CD8-positive, alpha-beta memory T cell (primary cell): Measurements from ENCODE around the gene CDC45. TPM values are rescaled to one million over a fixed set of nuclear protein-coding genes. Genes with fewer than 3 reads are reported as not detected.

Experiments
- CTCF ChIA-PET: fragments of 350-600 bp; sonication (Branson Sonifier 250); formaldehyde crosslinking; loops from one replicate; lab custom pipeline; 2021; ENCODE audit warnings: antibody characterized with exemption; lab: Charles Lee
- POLR2A ChIA-PET: fragments of 350-600 bp; sonication (Branson Sonifier 250); formaldehyde crosslinking; loops from one replicate; lab custom pipeline; 2021; ENCODE audit warnings: antibody characterized with exemption; lab: Charles Lee
- DNase-seq, 5 donors: peaks; one replicate each; pipeline versions ENCODE4 v3.0.0 to v3.0.0-alpha.2; 2020 to 2022; ENCODE audit warnings: mixed read lengths in 1 of 5
- H3K27ac ChIP-seq: one replicate; pipeline ENCODE4 v1.7.0; 2013; ENCODE audit warnings: low read depth, mild to moderate bottlenecking, low read length, moderate library complexity
- H3K27me3 ChIP-seq: 2 replicates; pipeline ENCODE4 v1.7.0; 2013; ENCODE audit warnings: low read length, mild to moderate bottlenecking; ENCODE audit not compliant: insufficient read depth, poor library complexity, severe bottlenecking
- H3K36me3 ChIP-seq: 2 replicates; pipeline ENCODE4 v1.7.0; 2013; ENCODE audit warnings: mild to moderate bottlenecking, low read length, moderate library complexity; ENCODE audit not compliant: insufficient read depth
- H3K4me1 ChIP-seq: 2 replicates; pipeline ENCODE4 v1.7.0; 2013; ENCODE audit warnings: mild to moderate bottlenecking, low read length, moderate library complexity; ENCODE audit not compliant: insufficient read depth
- H3K4me3 ChIP-seq: 2 replicates; pipeline ENCODE4 v1.7.0; 2013; ENCODE audit warnings: mild to moderate bottlenecking, low read length
- H3K9me3 ChIP-seq: 2 replicates; pipeline ENCODE4 v1.7.0; 2013; ENCODE audit warnings: mild to moderate bottlenecking, low read length
- H3K27ac Mint-ChIP-seq, 8 donors: one replicate each; pipeline ENCODE4 v1.8.0; 2020 to 2021; ENCODE audit warnings: mixed read lengths in 8 of 8, mild to moderate bottlenecking in 6 of 8, inconsistent platforms in 3 of 8, moderate library complexity in 3 of 8
- H3K27me3 Mint-ChIP-seq, 2 donors: one replicate each; pipeline ENCODE4 v1.8.0; 2020 to 2021; ENCODE audit warnings: mixed read lengths in 2 of 2, mild to moderate bottlenecking in 1 of 2, moderate library complexity in 1 of 2
- H3K36me3 Mint-ChIP-seq, 3 donors: one replicate each; pipeline ENCODE4 v1.8.0; 2020 to 2021; ENCODE audit warnings: mixed read lengths in 3 of 3, inconsistent platforms in 1 of 3, mild to moderate bottlenecking in 1 of 3
- H3K4me1 Mint-ChIP-seq, 3 donors: one replicate each; pipeline ENCODE4 v1.8.0; 2020 to 2021; ENCODE audit warnings: mixed read lengths in 3 of 3, inconsistent platforms in 1 of 3, mild to moderate bottlenecking in 1 of 3
- H3K4me3 Mint-ChIP-seq, 7 donors: one replicate each; pipeline ENCODE4 v1.8.0; 2020 to 2021; ENCODE audit warnings: mixed read lengths in 7 of 7, mild to moderate bottlenecking in 6 of 7, moderate library complexity in 4 of 7, inconsistent platforms in 2 of 7
- H3K9me3 Mint-ChIP-seq, 5 donors: one replicate each; pipeline ENCODE4 v1.8.0; 2020 to 2022; ENCODE audit warnings: mixed read lengths in 5 of 5, mild to moderate bottlenecking in 3 of 5, moderate library complexity in 2 of 5, inconsistent platforms in 1 of 5
- polyA plus RNA-seq: library from polyadenylated mRNA; unstranded; fragments of 300-500 nt; fragmentation: Illumina TruSeq; gene quantifications from one replicate; pipeline ENCODE4 v1.2.3, GENCODE V29; 2021
- total RNA-seq, 2 experiments: library from RNA; stranded (reverse); gene quantifications; one replicate each; pipeline ENCODE4 v1.2.3, GENCODE V29; 2021

The CDC45 gene
- total and polyA plus RNA-seq, 3 experiments from 2014 or later = 0.17 to 101 (median 99.0) TPM

- Histone ChIP-seq H3K9me3 (no peaks in the 10 kb centered on the region), H3K27me3 (no peaks in the 10 kb centered on the region), H3K4me3 (peak overlapping the region; percentile 85), H3K4me1 (peaks cover 11% of the 10 kb centered on the region), H3K27ac (peak overlapping the region; percentile 100), H3K36me3 (peaks cover 23% of the 10 kb centered on the region)
- peaks cover 0 to 38% (median 4%) of the 10 kb centered on the region in 3 donors for H3K36me3 Mint-ChIP-seq
- H3K4me1 Mint-ChIP-seq = peaks cover 31 to 42% (median 41%) of the 10 kb centered on the region in 3 donors
- ChIA-PET POLR2A (interaction anchor here (1.5 to 1.8 kb wide), 2 partner anchors 45 to 572 kb away, joined by 3 to 11 read pairs; partner anchors contain the start of genes DGCR6, HIRA and MRPL40), CTCF (interaction anchor here (0.8 to 1.5 kb wide), 5 partner anchors 14 to 369 kb away, joined by 3 to 7 read pairs (median 3); partner anchors contain the start of gene ESS2)
- no peaks in the 10 kb centered on the region for H3K27me3 Mint-ChIP-seq
- peak overlapping the region; percentile 85 to 96 (median 93) for H3K4me3 Mint-ChIP-seq
- H3K9me3 Mint-ChIP-seq = no peaks in the 10 kb centered on the region
- H3K27ac Mint-ChIP-seq = peak overlapping the region; percentile 69 to 99 (median 89)
- DNase-seq = peak in 2 of 5 donors; percentile 4 to 18
These were observed 2.2 kb upstream of the CDC45 start for GRCh38 chr22:19477321-19478044.

GRCh38 chr22:19478045-19478900 is 1.4 kb upstream of the CDC45 start:
- Histone ChIP-seq H3K4me3 (peak overlapping the region; percentile 85), H3K36me3 (peaks cover 16% of the 10 kb centered on the region), H3K9me3 (no peaks in the 10 kb centered on the region), H3K4me1 (peaks cover 11% of the 10 kb centered on the region), H3K27me3 (no peaks in the 10 kb centered on the region), H3K27ac (peak overlapping the region; percentile 100)
- Mint-ChIP-seq H3K4me1 (peaks cover 30 to 42% (median 41%) of the 10 kb centered on the region in 3 donors), H3K4me3 (peak overlapping the region; percentile 85 to 96 (median 93)), H3K27ac (peak overlapping the region; percentile 39 to 99 (median 85)), H3K9me3 (no peaks in the 10 kb centered on the region), H3K27me3 (no peaks in the 10 kb centered on the region), H3K36me3 (peaks cover 0 to 30% (median 4%) of the 10 kb centered on the region in 3 donors)
- CTCF ChIA-PET = interaction anchor here (0.6 to 1.8 kb wide), 7 partner anchors 14 to 370 kb away, joined by 3 to 7 read pairs (median 3); partner anchors contain the start of genes ESS2 and MRPL40
- peak in 1 of 5 donors; percentile 33 for DNase-seq
- POLR2A ChIA-PET = interaction anchor here (0.6 to 1.8 kb wide), 3 partner anchors 33 to 573 kb away, joined by 3 to 11 read pairs (median 3); partner anchors contain the start of genes DGCR6, HIRA and MRPL40

GRCh38 chr22:19478901-19479354 is 792 bp upstream of the CDC45 start, which contains the start of gene UFD1:
Gene UFD1 (minus strand): TSS chr22:19479193. CDS start chr22:19479085, 108 bp downstream.
- H3K4me1 Mint-ChIP-seq = peaks cover 30 to 41% (median 41%) of the 10 kb centered on the region in 3 donors
- ChIA-PET CTCF (interaction anchor here (1.0 to 1.8 kb wide), 3 partner anchors 10 to 335 kb away, joined by 3 to 7 read pairs (median 3); partner anchors contain the start of gene ESS2), POLR2A (interaction anchor here (0.6 to 1.8 kb wide), 10 partner anchors 9 to 573 kb away, joined by 3 to 11 read pairs (median 6); partner anchors contain the start of genes C22orf39, CLTCL1, DGCR2 and DGCR6)
- peaks cover 9% of the 10 kb centered on the region for H3K36me3 ChIP-seq
- peak within 1 kb of the TSS; percentile 99 to 100 (median 100) for H3K27ac Mint-ChIP-seq
- peaks cover 0 to 24% (median 3%) of the 10 kb centered on the region in 3 donors for H3K36me3 Mint-ChIP-seq
- peak within 1 kb of the TSS; percentile 100 for H3K27ac ChIP-seq
- H3K9me3 ChIP-seq = no peaks in the 10 kb centered on the region
- DNase-seq = peak; percentile 75 to 86 (median 82)
- peak within 1 kb of the TSS; percentile 85 for H3K4me3 ChIP-seq
- H3K27me3 Mint-ChIP-seq = no peaks in the 10 kb centered on the region
- peak within 1 kb of the TSS; percentile 88 to 99 (median 93) for H3K4me3 Mint-ChIP-seq
- H3K27me3 ChIP-seq = no peaks in the 10 kb centered on the region
- H3K9me3 Mint-ChIP-seq = no peaks in the 10 kb centered on the region
- peaks cover 11% of the 10 kb centered on the region for H3K4me1 ChIP-seq

- POLR2A ChIA-PET = interaction anchor here (0.9 to 1.3 kb wide), 7 partner anchors 33 to 540 kb away, joined by 3 to 11 read pairs (median 7); partner anchors contain the start of genes C22orf39, CLTCL1, DGCR2 and ESS2
- Mint-ChIP-seq H3K36me3 (peaks cover 0 to 16% (median 2%) of the 10 kb centered on the region in 3 donors), H3K9me3 (no peaks in the 10 kb centered on the region), H3K27me3 (no peaks in the 10 kb centered on the region), H3K27ac (peak overlapping the region in 5 of 8 donors; percentile 73 to 100 (median 99)), H3K4me1 (peaks cover 28 to 39% (median 37%) of the 10 kb centered on the region in 3 donors), H3K4me3 (peak overlapping the region; percentile 88 to 99 (median 93))
- CTCF ChIA-PET = interaction anchor here (1.0 to 1.8 kb wide), 2 partner anchors 9 to 336 kb away, joined by 3 to 7 read pairs; partner anchors contain the start of gene ESS2
- no peak for DNase-seq
- peak overlapping the region; percentile 100 for H3K27ac ChIP-seq
- no peaks in the 10 kb centered on the region for H3K9me3 ChIP-seq
- H3K27me3 ChIP-seq = no peaks in the 10 kb centered on the region
- peaks cover 4% of the 10 kb centered on the region for H3K36me3 ChIP-seq
- H3K4me1 ChIP-seq = peaks cover 11% of the 10 kb centered on the region
- H3K4me3 ChIP-seq = peak overlapping the region; percentile 85
These were observed 451 bp downstream of the CDC45 start for GRCh38 chr22:19480173-19480568.

GRCh38 chr22:19480789-19481188 is 1.1 kb downstream of the CDC45 start:
- Histone ChIP-seq H3K36me3 (peaks cover 4% of the 10 kb centered on the region), H3K27me3 (no peaks in the 10 kb centered on the region), H3K4me3 (peak overlapping the region; percentile 85), H3K27ac (peak overlapping the region; percentile 100), H3K9me3 (no peaks in the 10 kb centered on the region), H3K4me1 (peaks cover 11% of the 10 kb centered on the region)
- no peaks in the 10 kb centered on the region for H3K27me3 Mint-ChIP-seq
- ChIA-PET CTCF (no interaction called here), POLR2A (no interaction called here)
- H3K4me1 Mint-ChIP-seq = peaks cover 23 to 33% (median 31%) of the 10 kb centered on the region in 3 donors
- H3K36me3 Mint-ChIP-seq = peaks cover 0 to 13% (median 0%) of the 10 kb centered on the region in 3 donors
- peak overlapping the region in 6 of 7 donors; percentile 88 to 96 (median 93) for H3K4me3 Mint-ChIP-seq
- H3K9me3 Mint-ChIP-seq = no peaks in the 10 kb centered on the region
- no peak for DNase-seq
- H3K27ac Mint-ChIP-seq = peak overlapping the region in 2 of 8 donors; percentile 58 to 99

GRCh38 chr22:19482297-19482696 is 2.6 kb downstream of the CDC45 start:
- H3K27ac Mint-ChIP-seq = no peak overlapping the region
- no peak for DNase-seq

More at GRCh38 chr22:19482297-19482696, 2.6 kb downstream of the CDC45 start:
- ChIA-PET POLR2A (no interaction called here), CTCF (no interaction called here)
- Histone ChIP-seq H3K27me3 (no peaks in the 10 kb centered on the region), H3K36me3 (no peaks in the 10 kb centered on the region), H3K4me3 (no peak overlapping the region), H3K9me3 (no peaks in the 10 kb centered on the region), H3K27ac (no peak overlapping the region), H3K4me1 (peaks cover 8% of the 10 kb centered on the region)
- peaks cover 17 to 21% (median 21%) of the 10 kb centered on the region in 3 donors for H3K4me1 Mint-ChIP-seq
- no peaks in the 10 kb centered on the region for H3K9me3 Mint-ChIP-seq
- no peaks in the 10 kb centered on the region for H3K27me3 Mint-ChIP-seq
- H3K4me3 Mint-ChIP-seq = peak overlapping the region in 1 of 7 donors; percentile 7
- H3K36me3 Mint-ChIP-seq = peaks cover 0 to 9% (median 0%) of the 10 kb centered on the region in 3 donors
